ENCODE data around the gene PIM1. TPM values are rescaled to one million over a fixed set of nuclear protein-coding genes. Genes with fewer than 3 reads are reported as not detected.

PIM1 gene
- total RNA-seq, 2 experiments from 2014 or later = 175 to 183 TPM

DNA sequence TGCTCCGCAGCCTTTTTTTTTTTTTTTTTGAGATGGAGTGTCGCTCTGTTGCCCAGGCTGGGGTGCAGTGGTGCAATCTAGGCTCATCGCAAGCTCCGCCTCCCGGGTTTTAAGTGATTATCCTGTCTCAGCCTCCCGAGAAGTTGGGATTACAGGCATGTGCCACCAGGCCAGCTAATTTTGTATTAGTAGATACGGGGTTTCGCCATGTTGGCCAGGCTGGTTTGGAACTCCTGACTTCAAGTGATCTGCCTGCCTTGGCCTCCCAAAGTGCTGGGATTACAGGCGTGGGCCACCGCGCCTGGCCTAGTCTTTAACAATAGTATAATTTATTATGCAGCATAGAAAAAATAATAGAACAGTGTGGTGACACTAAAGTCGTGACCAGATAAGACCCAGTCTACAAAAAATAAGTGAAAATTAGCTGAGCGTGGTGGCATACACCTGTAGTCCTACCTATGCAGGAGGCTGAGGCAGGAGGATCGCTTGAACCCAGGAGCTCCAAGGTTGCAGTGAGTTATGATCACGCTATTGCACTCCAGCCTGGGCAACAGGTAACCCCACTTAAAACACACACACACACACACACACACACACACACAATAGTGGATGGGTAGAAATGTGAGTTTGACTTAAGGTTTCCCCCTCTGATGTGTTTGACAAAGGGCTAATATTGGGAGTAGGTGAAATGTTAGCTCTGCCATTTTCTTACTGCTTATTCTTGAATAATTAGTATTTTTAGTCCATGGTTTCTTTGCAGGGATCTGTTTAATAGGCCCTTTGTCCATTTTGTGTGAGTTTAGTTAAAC lies 6.5 kb downstream of the PIM1 start:
- intact Hi-C loops (cut with DNase I, micrococcal nuclease) = no loop called here
- no peaks in the 10 kb centered on the region for H3K9me3 ChIP-seq (ENCODE audit: control insufficient read depth in 1 of 2, insufficient read depth in 1 of 2, low read length in 2 of 2)
- H3K27me3 ChIP-seq (ENCODE audit: control insufficient read depth in 1 of 2, insufficient read depth in 2 of 2, low read length in 2 of 2) = no peaks in the 10 kb centered on the region
- Mint-ChIP-seq H3K36me3 (ENCODE audit: low read depth) (peaks cover 53% of the 10 kb centered on the region), H3K4me3 (no peak overlapping the region), H3K27me3 (no peaks in the 10 kb centered on the region), H3K9me3 (no peaks in the 10 kb centered on the region), H3K27ac (peak overlapping the region; percentile 95), H3K4me1 (ENCODE audit: low read depth) (peaks cover 67% of the 10 kb centered on the region)
- POLR2A ChIA-PET = interaction anchor here (1.3 to 2.6 kb wide), 6 partner anchors 11 to 158 kb away, joined by 3 to 17 read pairs (median 4); no protein-coding TSS in a partner anchor
- peaks cover 48% of the 10 kb centered on the region for H3K36me3 ChIP-seq (ENCODE audit: insufficient read depth, low read length)
- CTCF ChIA-PET = interaction anchor here (1.2 to 8.8 kb wide), 5 partner anchors 14 to 158 kb away, joined by 3 to 117 read pairs (median 7); no protein-coding TSS in a partner anchor
- no peak for ATAC-seq (ENCODE audit: poor library complexity)
- H3K27ac ChIP-seq (ENCODE audit: low read depth in 1 of 2, low read length in 2 of 2) = peak overlapping the region in 1 of 2 donors; percentile 37
- TF ChIP-seq, protein P1, sequence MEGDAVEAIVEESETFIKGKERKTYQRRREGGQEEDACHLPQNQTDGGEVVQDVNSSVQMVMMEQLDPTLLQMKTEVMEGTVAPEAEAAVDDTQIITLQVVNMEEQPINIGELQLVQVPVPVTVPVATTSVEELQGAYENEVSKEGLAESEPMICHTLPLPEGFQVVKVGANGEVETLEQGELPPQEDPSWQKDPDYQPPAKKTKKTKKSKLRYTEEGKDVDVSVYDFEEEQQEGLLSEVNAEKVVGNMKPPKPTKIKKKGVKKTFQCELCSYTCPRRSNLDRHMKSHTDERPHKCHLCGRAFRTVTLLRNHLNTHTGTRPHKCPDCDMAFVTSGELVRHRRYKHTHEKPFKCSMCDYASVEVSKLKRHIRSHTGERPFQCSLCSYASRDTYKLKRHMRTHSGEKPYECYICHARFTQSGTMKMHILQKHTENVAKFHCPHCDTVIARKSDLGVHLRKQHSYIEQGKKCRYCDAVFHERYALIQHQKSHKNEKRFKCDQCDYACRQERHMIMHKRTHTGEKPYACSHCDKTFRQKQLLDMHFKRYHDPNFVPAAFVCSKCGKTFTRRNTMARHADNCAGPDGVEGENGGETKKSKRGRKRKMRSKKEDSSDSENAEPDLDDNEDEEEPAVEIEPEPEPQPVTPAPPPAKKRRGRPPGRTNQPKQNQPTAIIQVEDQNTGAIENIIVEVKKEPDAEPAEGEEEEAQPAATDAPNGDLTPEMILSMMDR (IDR thresholded peaks at IDR 0.05) = no peak
- no peak for DNase-seq
- no peak overlapping the region for H3K4me3 ChIP-seq (ENCODE audit: low read length)
- H3K4me1 ChIP-seq (ENCODE audit: insufficient read depth, low read length) = peaks cover 76% of the 10 kb centered on the region

DNA sequence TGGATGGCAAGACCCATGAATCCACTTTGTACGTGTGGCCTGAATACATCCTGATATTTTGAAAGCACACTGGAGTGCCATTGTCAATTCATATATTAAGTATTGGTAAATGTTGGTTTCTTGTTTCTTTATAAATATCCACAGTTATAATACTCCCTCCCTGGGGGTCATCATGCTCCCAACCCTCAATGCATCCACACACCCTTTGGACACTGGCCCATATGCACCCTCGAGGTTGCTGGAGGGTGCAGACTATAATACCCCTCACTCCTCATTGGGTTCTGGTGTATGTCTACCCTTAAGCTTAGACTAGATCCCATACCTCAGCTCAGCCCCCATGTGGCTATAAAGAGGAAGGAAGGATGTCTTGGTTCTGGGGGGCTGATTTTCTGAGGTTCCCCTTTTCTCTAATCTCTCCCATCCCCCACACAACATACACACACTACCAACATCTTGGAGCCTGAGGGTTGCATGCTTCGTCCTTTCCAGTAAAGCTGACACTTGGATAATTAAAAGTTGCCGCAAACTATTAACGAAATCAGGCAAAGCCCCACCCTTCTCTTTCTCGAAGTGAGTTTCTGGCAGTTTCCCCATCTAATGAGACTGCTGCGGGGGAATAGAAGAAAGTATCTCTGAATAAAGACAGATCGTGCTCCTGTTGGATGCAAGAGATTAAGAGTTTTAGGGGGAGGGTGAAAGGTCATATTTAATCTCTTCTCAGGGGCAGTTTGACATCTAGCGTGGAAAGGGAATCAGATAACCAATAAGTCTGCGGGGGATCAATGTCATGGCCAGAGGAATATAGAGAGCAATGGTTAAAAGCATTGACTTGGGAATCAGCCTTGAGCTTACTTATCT lies 7.4 kb downstream of the PIM1 start:
- H3K27me3 ChIP-seq (ENCODE audit: control insufficient read depth in 1 of 2, insufficient read depth in 2 of 2, low read length in 2 of 2) = no peaks in the 10 kb centered on the region
- TF ChIP-seq, protein P1 (IDR thresholded peaks at IDR 0.05) = no peak
- intact Hi-C loops (cut with DNase I, micrococcal nuclease) = no loop called here
- H3K9me3 ChIP-seq (ENCODE audit: control insufficient read depth in 1 of 2, insufficient read depth in 1 of 2, low read length in 2 of 2) = no peaks in the 10 kb centered on the region
- peaks cover 65% of the 10 kb centered on the region for H3K4me1 Mint-ChIP-seq (ENCODE audit: low read depth)
- H3K27ac ChIP-seq (ENCODE audit: low read depth in 1 of 2, low read length in 2 of 2) = no peak overlapping the region
- peaks cover 43% of the 10 kb centered on the region for H3K36me3 ChIP-seq (ENCODE audit: insufficient read depth, low read length)
- POLR2A ChIA-PET = interaction anchor here (0.6 to 2.6 kb wide), 6 partner anchors 10 to 159 kb away, joined by 3 to 17 read pairs (median 4); no protein-coding TSS in a partner anchor
- no peak for DNase-seq
- CTCF ChIA-PET = interaction anchor here (1.7 to 8.8 kb wide), 3 partner anchors 13 to 126 kb away, joined by 7 to 117 read pairs (median 22); no protein-coding TSS in a partner anchor
- peak overlapping the region; percentile 65 for H3K27ac Mint-ChIP-seq
- no peaks in the 10 kb centered on the region for H3K27me3 Mint-ChIP-seq
- H3K4me3 ChIP-seq (ENCODE audit: low read length) = no peak overlapping the region
- ATAC-seq (ENCODE audit: poor library complexity) = no peak
- H3K4me1 ChIP-seq (ENCODE audit: insufficient read depth, low read length) = peaks cover 82% of the 10 kb centered on the region
- peaks cover 44% of the 10 kb centered on the region for H3K36me3 Mint-ChIP-seq (ENCODE audit: low read depth)
- peak overlapping the region; percentile 21 for H3K4me3 Mint-ChIP-seq
- no peaks in the 10 kb centered on the region for H3K9me3 Mint-ChIP-seq

DNA sequence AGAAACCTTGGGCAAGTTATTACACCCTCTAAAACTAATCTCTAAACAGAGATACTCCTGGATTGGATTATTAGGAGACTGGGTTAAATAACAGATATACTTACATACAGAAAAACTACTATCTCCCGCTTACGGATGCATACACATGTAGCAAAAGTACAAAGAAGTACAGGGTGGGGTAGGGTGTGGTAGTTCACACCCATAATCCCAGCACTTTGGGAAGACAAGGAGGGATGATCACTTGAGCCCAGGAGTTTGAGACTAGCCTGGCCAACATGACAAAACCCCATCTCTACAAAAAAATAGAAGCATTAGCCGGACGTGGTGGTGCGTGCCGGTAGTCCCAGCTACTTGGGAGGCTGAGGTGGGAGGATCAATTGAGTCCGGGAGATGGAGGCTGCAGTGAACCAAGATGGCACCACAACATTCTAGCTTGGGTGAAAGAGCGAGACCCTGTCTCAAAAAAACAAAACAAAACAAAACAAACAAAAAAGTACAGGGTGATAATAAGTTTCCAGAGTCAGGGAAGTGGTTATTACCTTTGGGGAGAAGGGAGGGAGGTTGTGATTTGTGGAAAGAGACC lies 8.1 kb downstream of the PIM1 start:
- TF ChIP-seq, protein P1 (IDR thresholded peaks at IDR 0.05) = no peak
- H3K36me3 ChIP-seq (ENCODE audit: insufficient read depth, low read length) = peaks cover 36% of the 10 kb centered on the region
- H3K9me3 Mint-ChIP-seq = no peaks in the 10 kb centered on the region
- H3K27ac ChIP-seq (ENCODE audit: low read depth in 1 of 2, low read length in 2 of 2) = no peak overlapping the region
- peak overlapping the region; percentile 34 for H3K4me3 Mint-ChIP-seq
- H3K27me3 Mint-ChIP-seq = no peaks in the 10 kb centered on the region
- peak overlapping the region; percentile 65 for H3K27ac Mint-ChIP-seq
- H3K4me1 Mint-ChIP-seq (ENCODE audit: low read depth) = peaks cover 65% of the 10 kb centered on the region
- H3K27me3 ChIP-seq (ENCODE audit: control insufficient read depth in 1 of 2, insufficient read depth in 2 of 2, low read length in 2 of 2) = no peaks in the 10 kb centered on the region
- DNase-seq (no peak), ATAC-seq (ENCODE audit: poor library complexity) (no peak)
- H3K9me3 ChIP-seq (ENCODE audit: control insufficient read depth in 1 of 2, insufficient read depth in 1 of 2, low read length in 2 of 2) = no peaks in the 10 kb centered on the region
- ChIA-PET CTCF (interaction anchor here (3.4 to 8.8 kb wide), 2 partner anchors 31 to 127 kb away, joined by 22 to 117 read pairs; no protein-coding TSS in a partner anchor), POLR2A (interaction anchor here (0.6 to 1.8 kb wide), 6 partner anchors 10 to 160 kb away, joined by 3 to 8 read pairs (median 4); no protein-coding TSS in a partner anchor)
- H3K4me3 ChIP-seq (ENCODE audit: low read length) = no peak overlapping the region
- H3K4me1 ChIP-seq (ENCODE audit: insufficient read depth, low read length) = peaks cover 82% of the 10 kb centered on the region
- intact Hi-C loops (cut with DNase I, micrococcal nuclease) = no loop called here
- peaks cover 37% of the 10 kb centered on the region for H3K36me3 Mint-ChIP-seq (ENCODE audit: low read depth)
